ENCODE results near the gene HIF3A. TPM values are rescaled to one million over a fixed set of nuclear protein-coding genes. Genes with fewer than 3 reads are reported as not detected.
"Not testable (repeated sequence)": the region's sequence is repeated elsewhere in the genome, so short reads cannot be mapped to it uniquely, and the experiment has no call there.

Gene HIF3A
- total RNA-seq, 1 donor from 2014 or later = 79.3 TPM

- no peak overlapping the region for H3K9ac ChIP-seq (ENCODE audit: low read depth in 1 of 3, low read length in 3 of 3)
- H3K36me3 ChIP-seq (ENCODE audit: control insufficient read depth in 3 of 3, insufficient read depth in 3 of 3, low read length in 3 of 3) = no peaks in the 10 kb centered on the region
- no peak overlapping the region for H3K4me3 ChIP-seq (ENCODE audit: low read length in 3 of 3)
- H3K9me3 ChIP-seq (ENCODE audit: control insufficient read depth in 3 of 3, low read length in 3 of 3) = no peaks in the 10 kb centered on the region
- H3K4me1 ChIP-seq (ENCODE audit: control insufficient read depth in 3 of 3, insufficient read depth in 3 of 3, low read length in 3 of 3) = no peaks in the 10 kb centered on the region
- no peak overlapping the region for H3K27ac ChIP-seq (ENCODE audit: low read depth, low read length)
- peaks cover 7 to 14% (median 11%) of the 10 kb centered on the region in 3 donors for H3K27me3 ChIP-seq (ENCODE audit: control insufficient read depth in 3 of 3, insufficient read depth in 3 of 3, low read length in 3 of 3)
Measured at GRCh38 chr19:46269101-46269500, 27.7 kb upstream of the HIF3A start.

- Histone ChIP-seq H3K4me3 (ENCODE audit: low read length in 3 of 3) (no peak overlapping the region), H3K9me3 (ENCODE audit: control insufficient read depth in 3 of 3, low read length in 3 of 3) (no peaks in the 10 kb centered on the region), H3K9ac (ENCODE audit: low read depth in 1 of 3, low read length in 3 of 3) (no peak overlapping the region), H3K27me3 (ENCODE audit: control insufficient read depth in 3 of 3, insufficient read depth in 3 of 3, low read length in 3 of 3) (peaks cover 7 to 14% (median 11%) of the 10 kb centered on the region in 3 donors), H3K36me3 (ENCODE audit: control insufficient read depth in 3 of 3, insufficient read depth in 3 of 3, low read length in 3 of 3) (no peaks in the 10 kb centered on the region), H3K27ac (ENCODE audit: low read depth, low read length) (no peak overlapping the region), H3K4me1 (ENCODE audit: control insufficient read depth in 3 of 3, insufficient read depth in 3 of 3, low read length in 3 of 3) (no peaks in the 10 kb centered on the region)
Measured at GRCh38 chr19:46270521-46271256, 26.2 kb upstream of the HIF3A start.

GRCh38 chr19:46271481-46272197 is 25.2 kb upstream of the HIF3A start:
- no peaks in the 10 kb centered on the region for H3K9me3 ChIP-seq (ENCODE audit: control insufficient read depth in 3 of 3, low read length in 3 of 3)
- H3K9ac ChIP-seq (ENCODE audit: low read depth in 1 of 3, low read length in 3 of 3) = no peak overlapping the region
- no peak overlapping the region for H3K27ac ChIP-seq (ENCODE audit: low read depth, low read length)
- H3K4me3 ChIP-seq (ENCODE audit: low read length in 3 of 3) = no peak overlapping the region
- no peaks in the 10 kb centered on the region for H3K36me3 ChIP-seq (ENCODE audit: control insufficient read depth in 3 of 3, insufficient read depth in 3 of 3, low read length in 3 of 3)
- no peaks in the 10 kb centered on the region for H3K4me1 ChIP-seq (ENCODE audit: control insufficient read depth in 3 of 3, insufficient read depth in 3 of 3, low read length in 3 of 3)
- peaks cover 7 to 14% (median 11%) of the 10 kb centered on the region in 3 donors for H3K27me3 ChIP-seq (ENCODE audit: control insufficient read depth in 3 of 3, insufficient read depth in 3 of 3, low read length in 3 of 3)

GRCh38 chr19:46273931-46274330 is 22.9 kb upstream of the HIF3A start:
- not testable (repeated sequence) for H3K4me3 ChIP-seq (ENCODE audit: low read length in 3 of 3); H3K9ac ChIP-seq (ENCODE audit: low read depth in 1 of 3, low read length in 3 of 3); H3K36me3 ChIP-seq (ENCODE audit: control insufficient read depth in 3 of 3, insufficient read depth in 3 of 3, low read length in 3 of 3); H3K9me3 ChIP-seq (ENCODE audit: control insufficient read depth in 3 of 3, low read length in 3 of 3); H3K4me1 ChIP-seq (ENCODE audit: control insufficient read depth in 3 of 3, insufficient read depth in 3 of 3, low read length in 3 of 3); H3K27ac ChIP-seq (ENCODE audit: low read depth, low read length)
- H3K27me3 ChIP-seq (ENCODE audit: control insufficient read depth in 3 of 3, insufficient read depth in 3 of 3, low read length in 3 of 3) = peaks cover 7 to 14% (median 11%) of the 10 kb centered on the region in 3 donors

GRCh38 chr19:46279177-46279576 is 17.7 kb upstream of the HIF3A start:
- Histone ChIP-seq H3K4me1 (ENCODE audit: control insufficient read depth in 3 of 3, insufficient read depth in 3 of 3, low read length in 3 of 3) (peaks cover 0 to 2% (median 0%) of the 10 kb centered on the region in 3 donors), H3K9me3 (ENCODE audit: control insufficient read depth in 3 of 3, low read length in 3 of 3) (no peaks in the 10 kb centered on the region), H3K27ac (ENCODE audit: low read depth, low read length) (no peak overlapping the region), H3K27me3 (ENCODE audit: control insufficient read depth in 3 of 3, insufficient read depth in 3 of 3, low read length in 3 of 3) (no peaks in the 10 kb centered on the region), H3K36me3 (ENCODE audit: control insufficient read depth in 3 of 3, insufficient read depth in 3 of 3, low read length in 3 of 3) (no peaks in the 10 kb centered on the region), H3K9ac (ENCODE audit: low read depth in 1 of 3, low read length in 3 of 3) (no peak overlapping the region), H3K4me3 (ENCODE audit: low read length in 3 of 3) (no peak overlapping the region)

- Histone ChIP-seq H3K36me3 (ENCODE audit: control insufficient read depth in 3 of 3, insufficient read depth in 3 of 3, low read length in 3 of 3) (no peaks in the 10 kb centered on the region), H3K9me3 (ENCODE audit: control insufficient read depth in 3 of 3, low read length in 3 of 3) (no peaks in the 10 kb centered on the region), H3K4me1 (ENCODE audit: control insufficient read depth in 3 of 3, insufficient read depth in 3 of 3, low read length in 3 of 3) (peaks cover 0 to 2% (median 0%) of the 10 kb centered on the region in 3 donors), H3K27me3 (ENCODE audit: control insufficient read depth in 3 of 3, insufficient read depth in 3 of 3, low read length in 3 of 3) (no peaks in the 10 kb centered on the region), H3K4me3 (ENCODE audit: low read length in 3 of 3) (no peak overlapping the region), H3K27ac (ENCODE audit: low read depth, low read length) (no peak overlapping the region), H3K9ac (ENCODE audit: low read depth in 1 of 3, low read length in 3 of 3) (no peak overlapping the region)
Measured at GRCh38 chr19:46283771-46284170, 13.1 kb upstream of the HIF3A start.

- Histone ChIP-seq H3K27me3 (ENCODE audit: control insufficient read depth in 3 of 3, insufficient read depth in 3 of 3, low read length in 3 of 3) (no peaks in the 10 kb centered on the region), H3K9me3 (ENCODE audit: control insufficient read depth in 3 of 3, low read length in 3 of 3) (no peaks in the 10 kb centered on the region), H3K36me3 (ENCODE audit: control insufficient read depth in 3 of 3, insufficient read depth in 3 of 3, low read length in 3 of 3) (no peaks in the 10 kb centered on the region), H3K9ac (ENCODE audit: low read depth in 1 of 3, low read length in 3 of 3) (no peak overlapping the region), H3K4me3 (ENCODE audit: low read length in 3 of 3) (no peak overlapping the region), H3K27ac (ENCODE audit: low read depth, low read length) (no peak overlapping the region), H3K4me1 (ENCODE audit: control insufficient read depth in 3 of 3, insufficient read depth in 3 of 3, low read length in 3 of 3) (peaks cover 0 to 7% (median 6%) of the 10 kb centered on the region in 3 donors)
Measured at GRCh38 chr19:46284635-46285034, 12.2 kb upstream of the HIF3A start.

- Histone ChIP-seq H3K4me1 (ENCODE audit: control insufficient read depth in 3 of 3, insufficient read depth in 3 of 3, low read length in 3 of 3) (peaks cover 0 to 7% (median 6%) of the 10 kb centered on the region in 3 donors), H3K4me3 (ENCODE audit: low read length in 3 of 3) (no peak overlapping the region), H3K27me3 (ENCODE audit: control insufficient read depth in 3 of 3, insufficient read depth in 3 of 3, low read length in 3 of 3) (no peaks in the 10 kb centered on the region), H3K9ac (ENCODE audit: low read depth in 1 of 3, low read length in 3 of 3) (no peak overlapping the region), H3K36me3 (ENCODE audit: control insufficient read depth in 3 of 3, insufficient read depth in 3 of 3, low read length in 3 of 3) (no peaks in the 10 kb centered on the region), H3K27ac (ENCODE audit: low read depth, low read length) (no peak overlapping the region), H3K9me3 (ENCODE audit: control insufficient read depth in 3 of 3, low read length in 3 of 3) (no peaks in the 10 kb centered on the region)
Measured at GRCh38 chr19:46287585-46287984, 9.3 kb upstream of the HIF3A start.

GRCh38 chr19:46288896-46289588 is 7.8 kb upstream of the HIF3A start:
- Histone ChIP-seq H3K27ac (ENCODE audit: low read depth, low read length) (no peak overlapping the region), H3K9ac (ENCODE audit: low read depth in 1 of 3, low read length in 3 of 3) (no peak overlapping the region)

More at GRCh38 chr19:46288896-46289588, 7.8 kb upstream of the HIF3A start:
- Histone ChIP-seq H3K36me3 (ENCODE audit: control insufficient read depth in 3 of 3, insufficient read depth in 3 of 3, low read length in 3 of 3) (no peaks in the 10 kb centered on the region), H3K4me3 (ENCODE audit: low read length in 3 of 3) (peak overlapping the region in 1 of 3 donors; percentile 35), H3K27me3 (ENCODE audit: control insufficient read depth in 3 of 3, insufficient read depth in 3 of 3, low read length in 3 of 3) (no peaks in the 10 kb centered on the region), H3K4me1 (ENCODE audit: control insufficient read depth in 3 of 3, insufficient read depth in 3 of 3, low read length in 3 of 3) (peaks cover 0 to 7% (median 5%) of the 10 kb centered on the region in 3 donors), H3K9me3 (ENCODE audit: control insufficient read depth in 3 of 3, low read length in 3 of 3) (no peaks in the 10 kb centered on the region)
